ENCODE data around the gene ANKRD33.

- TF ChIP-seq POLR2A (IDR thresholded peaks at IDR 0.05) = no peak
- no peak for TF ChIP-seq CTCF (IDR thresholded peaks at IDR 0.05)
Measured at GRCh38 chr12:51872689-51872981, 15.3 kb upstream of the ANKRD33 start.

All from esophagus squamous epithelium (tissue), 4 donors.